SK-N-SH (cell line): ENCODE results near the gene USP16. TPM values are rescaled to one million over a fixed set of nuclear protein-coding genes. Genes with fewer than 3 reads are reported as not detected.
"Not testable (repeated sequence)": the region's sequence is repeated elsewhere in the genome, so short reads cannot be mapped to it uniquely, and the experiment has no call there.

Source experiments
- CTCF ChIA-PET: fragments of 300-600, 350-600 bp; formaldehyde crosslinking; extraction: SDS; loops from one replicate; lab custom pipeline; 2021; lab: Yijun Ruan, JAX
- POLR2A ChIA-PET: fragments of 350-600 bp; sonication (Branson Sonifier 250); formaldehyde crosslinking; extraction: SDS; loops from one replicate; lab custom pipeline; 2020; ENCODE audit warnings: antibody characterized with exemption, inconsistent platforms; lab: Yijun Ruan, JAX
- DNase-seq: peaks from one replicate; pipeline ENCODE4 v3.0.0; 2012
- H2AFZ ChIP-seq: fragments of 200-600 bp; sonication (generic); 2 replicates; pipeline ENCODE4 v1.8.1; 2016; ENCODE audit warnings: antibody characterized with exemption, mild to moderate bottlenecking, low read depth
- H3F3A ChIP-seq: fragments of 200-600 bp; sonication (generic); replicated peaks from 2 replicates; pipeline ENCODE3; 2016; ENCODE audit warnings: antibody characterized with exemption, mild to moderate bottlenecking; ENCODE audit not compliant: insufficient read depth
- H3K27ac ChIP-seq, 2 experiments: fragments of 200-500 bp in 1 of 2; fragments of 200-600 bp in 1 of 2; sonication (Bioruptor generic) in 1 of 2; sonication (generic), shearing (Covaris generic) in 1 of 2; 2 replicates each; pipeline versions ENCODE4 v1.5.1 to v1.6.1; 2014 to 2016; ENCODE audit warnings: low read depth in 2 of 2, inconsistent platforms in 1 of 2, low read length in 1 of 2, mild to moderate bottlenecking in 1 of 2, mixed read lengths in 1 of 2
- H3K27me3 ChIP-seq: fragments of 200-600 bp; sonication (generic), shearing (Covaris generic); 2 replicates; pipeline ENCODE4 v1.6.1; 2016; ENCODE audit warnings: mixed run types; ENCODE audit not compliant: insufficient read depth
- H3K36me3 ChIP-seq, 2 experiments: fragments of 200-500 bp in 1 of 2; fragments of 200-600 bp in 1 of 2; sonication (Bioruptor generic) in 1 of 2; sonication (generic) in 1 of 2; replicated peaks in 1 of 2; 2 replicates each; pipeline versions ENCODE3 to v1.5.1; 2014 to 2016; ENCODE audit warnings: low read length in 1 of 2, mild to moderate bottlenecking in 1 of 2; ENCODE audit not compliant: insufficient read depth in 2 of 2, control insufficient read depth in 1 of 2
- H3K4me1 ChIP-seq, 2 experiments: fragments of 200-500 bp in 1 of 2; fragments of 200-600 bp in 1 of 2; sonication (Bioruptor generic) in 1 of 2; sonication (generic), shearing (Covaris generic) in 1 of 2; 2 replicates each; pipeline versions ENCODE4 v1.5.1 to v1.6.1; 2014 to 2016; ENCODE audit warnings: low read depth in 1 of 2, low read length in 1 of 2, mixed run types in 1 of 2; ENCODE audit not compliant: insufficient read depth in 2 of 2, control insufficient read depth in 1 of 2
- H3K4me2 ChIP-seq: fragments of 200-600 bp; sonication (generic), shearing (Covaris generic); 2 replicates; pipeline ENCODE4 v1.6.1; 2017; ENCODE audit warnings: mixed run types
- H3K4me3 ChIP-seq, 2 experiments: fragments of 200-500 bp in 1 of 2; fragments of 200-600 bp in 1 of 2; sonication (Bioruptor generic) in 1 of 2; sonication (generic), shearing (Covaris generic) in 1 of 2; 2 replicates each; pipeline versions ENCODE4 v1.5.1 to v1.8.1; 2014 to 2016; ENCODE audit warnings: low read depth in 2 of 2, inconsistent platforms in 1 of 2, low read length in 1 of 2, mild to moderate bottlenecking in 1 of 2, mixed read lengths in 1 of 2, moderate library complexity in 1 of 2
- H3K79me2 ChIP-seq: fragments of 200-600 bp; sonication (generic); 2 replicates; pipeline ENCODE4 v1.8.1; 2017; ENCODE audit warnings: mild to moderate bottlenecking; ENCODE audit not compliant: insufficient read depth
- H3K9ac ChIP-seq: fragments of 200-600 bp; sonication (generic); 2 replicates; pipeline ENCODE4 v1.6.1; 2017; ENCODE audit warnings: mixed run types
- H3K9me2 ChIP-seq: fragments of 200-600 bp; sonication (generic); 2 replicates; pipeline ENCODE4 v1.6.1; 2017; ENCODE audit warnings: mixed run types
- H3K9me3 ChIP-seq: fragments of 200-600 bp; sonication (generic); 2 replicates; pipeline ENCODE4 v1.6.1; 2017; ENCODE audit warnings: mixed run types, mild to moderate bottlenecking, moderate library complexity
- H4K20me1 ChIP-seq: fragments of 200-600 bp; sonication (generic); 2 replicates; pipeline ENCODE4 v1.6.1; 2017; ENCODE audit warnings: mild to moderate bottlenecking, mixed run types; ENCODE audit not compliant: insufficient read depth
- EP300 ChIP-seq, 2 experiments: IDR thresholded peaks; 2 replicates each; pipeline versions ENCODE4 v1.4.0 to v1.6.1; 2012; ENCODE audit warnings: borderline replicate concordance in 1 of 2, low read depth in 1 of 2, low read length in 1 of 2
- FOSL2 ChIP-seq: IDR thresholded peaks from 2 replicates; pipeline ENCODE4 v1.4.0; 2012; ENCODE audit warnings: low read depth, mild to moderate bottlenecking, moderate library complexity, borderline replicate concordance
- JUND ChIP-seq: IDR thresholded peaks from 2 replicates; pipeline ENCODE4 v1.4.0; 2012
- TCF12 ChIP-seq: IDR thresholded peaks from 2 replicates; pipeline ENCODE4 v1.4.0; 2012
- TEAD4 ChIP-seq: IDR thresholded peaks from 2 replicates; pipeline ENCODE4 v1.4.0; 2012; ENCODE audit warnings: mild to moderate bottlenecking, borderline replicate concordance; ENCODE audit not compliant: insufficient read depth
- WGBS: methylation state at CpG from one replicate; pipeline ENCODE4 v1.1.6; 2017; ENCODE audit warnings: low lambda C conversion rate; 5-methylcytosine and 5-hydroxymethylcytosine counted together
- polyA plus RNA-seq, 3 experiments: library from polyadenylated mRNA; depleted of rRNA; stranded (reverse); fragments of >200 nt; gene quantifications; 2 replicates each; pipeline ENCODE4 v1.2.3, GENCODE V29; 2012
- TF ChIP-seq, protein P1 (sequence below): IDR thresholded peaks from 2 replicates; pipeline ENCODE4; 2012
- TF ChIP-seq, protein P2 (sequence below): IDR thresholded peaks from 2 replicates; pipeline ENCODE4 v1.6.1; 2012; ENCODE audit warnings: mild to moderate bottlenecking, low read depth, low read length, moderate library complexity

USP16 gene
- polyA plus RNA-seq, 1 of the 3 experiments (the other 2 are of a cell fraction): 9.2 TPM

DNA sequence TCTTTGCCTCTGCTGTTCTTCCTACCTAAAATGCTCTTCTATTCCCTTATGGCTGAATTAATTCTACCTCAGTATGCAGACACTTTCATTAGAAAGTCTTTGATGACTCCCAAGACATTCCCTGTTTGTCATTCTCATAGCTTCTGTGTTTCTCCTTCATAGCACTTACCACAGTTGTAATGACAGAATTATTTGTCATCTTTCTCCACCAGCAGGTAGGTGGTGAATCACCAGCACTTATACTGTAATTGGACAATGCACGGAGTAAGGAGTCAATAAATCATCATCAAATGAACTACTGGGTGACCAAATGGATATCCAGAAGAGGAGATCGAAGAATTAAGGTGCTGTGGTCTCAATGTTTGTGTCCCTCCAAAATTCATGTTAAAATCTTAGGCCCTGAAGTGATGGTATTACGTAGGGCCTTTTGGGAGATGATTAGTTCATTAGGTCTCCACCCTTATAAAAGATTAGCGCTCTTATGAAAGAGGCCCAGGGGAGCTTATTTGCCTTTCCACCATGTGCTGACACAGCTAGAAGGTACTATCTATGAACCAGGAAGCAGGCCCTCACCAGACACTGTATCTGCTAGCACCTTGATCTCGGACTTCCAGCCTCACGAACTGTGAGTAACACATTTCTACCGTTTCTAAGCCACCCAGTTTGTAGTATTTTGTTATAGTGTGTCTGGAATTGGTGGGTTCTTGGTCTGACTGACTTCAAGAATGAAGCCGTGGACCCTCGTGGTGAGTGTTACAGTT lies 51.4 kb downstream of the USP16 start:
- H3K27ac ChIP-seq: no peak overlapping the region
- no peak overlapping the region for H3K9ac ChIP-seq
- peaks cover 26% of the 10 kb centered on the region for H3K79me2 ChIP-seq
- peaks cover 12 to 14% of the 10 kb centered on the region in 2 experiments; a peak in 3 of 4 replicates for H3K4me1 ChIP-seq
- ChIA-PET POLR2A (no interaction called here), CTCF (no interaction called here)
- TF ChIP-seq FOSL2: peak; percentile 36; the same call in 1 of the 2 replicates
- TF ChIP-seq EP300 (IDR thresholded peaks at IDR 0.05; ENCODE audit: borderline replicate concordance in 1 of 2, low read depth in 1 of 2, low read length in 1 of 2): no peak
- TF ChIP-seq TCF12: no peak
- TF ChIP-seq, protein P1, sequence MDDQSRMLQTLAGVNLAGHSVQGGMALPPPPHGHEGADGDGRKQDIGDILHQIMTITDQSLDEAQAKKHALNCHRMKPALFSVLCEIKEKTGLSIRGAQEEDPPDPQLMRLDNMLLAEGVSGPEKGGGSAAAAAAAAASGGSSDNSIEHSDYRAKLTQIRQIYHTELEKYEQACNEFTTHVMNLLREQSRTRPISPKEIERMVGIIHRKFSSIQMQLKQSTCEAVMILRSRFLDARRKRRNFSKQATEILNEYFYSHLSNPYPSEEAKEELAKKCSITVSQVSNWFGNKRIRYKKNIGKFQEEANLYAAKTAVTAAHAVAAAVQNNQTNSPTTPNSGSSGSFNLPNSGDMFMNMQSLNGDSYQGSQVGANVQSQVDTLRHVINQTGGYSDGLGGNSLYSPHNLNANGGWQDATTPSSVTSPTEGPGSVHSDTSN: peak; percentile 50
- TF ChIP-seq TEAD4: no peak
- TF ChIP-seq, protein P2, sequence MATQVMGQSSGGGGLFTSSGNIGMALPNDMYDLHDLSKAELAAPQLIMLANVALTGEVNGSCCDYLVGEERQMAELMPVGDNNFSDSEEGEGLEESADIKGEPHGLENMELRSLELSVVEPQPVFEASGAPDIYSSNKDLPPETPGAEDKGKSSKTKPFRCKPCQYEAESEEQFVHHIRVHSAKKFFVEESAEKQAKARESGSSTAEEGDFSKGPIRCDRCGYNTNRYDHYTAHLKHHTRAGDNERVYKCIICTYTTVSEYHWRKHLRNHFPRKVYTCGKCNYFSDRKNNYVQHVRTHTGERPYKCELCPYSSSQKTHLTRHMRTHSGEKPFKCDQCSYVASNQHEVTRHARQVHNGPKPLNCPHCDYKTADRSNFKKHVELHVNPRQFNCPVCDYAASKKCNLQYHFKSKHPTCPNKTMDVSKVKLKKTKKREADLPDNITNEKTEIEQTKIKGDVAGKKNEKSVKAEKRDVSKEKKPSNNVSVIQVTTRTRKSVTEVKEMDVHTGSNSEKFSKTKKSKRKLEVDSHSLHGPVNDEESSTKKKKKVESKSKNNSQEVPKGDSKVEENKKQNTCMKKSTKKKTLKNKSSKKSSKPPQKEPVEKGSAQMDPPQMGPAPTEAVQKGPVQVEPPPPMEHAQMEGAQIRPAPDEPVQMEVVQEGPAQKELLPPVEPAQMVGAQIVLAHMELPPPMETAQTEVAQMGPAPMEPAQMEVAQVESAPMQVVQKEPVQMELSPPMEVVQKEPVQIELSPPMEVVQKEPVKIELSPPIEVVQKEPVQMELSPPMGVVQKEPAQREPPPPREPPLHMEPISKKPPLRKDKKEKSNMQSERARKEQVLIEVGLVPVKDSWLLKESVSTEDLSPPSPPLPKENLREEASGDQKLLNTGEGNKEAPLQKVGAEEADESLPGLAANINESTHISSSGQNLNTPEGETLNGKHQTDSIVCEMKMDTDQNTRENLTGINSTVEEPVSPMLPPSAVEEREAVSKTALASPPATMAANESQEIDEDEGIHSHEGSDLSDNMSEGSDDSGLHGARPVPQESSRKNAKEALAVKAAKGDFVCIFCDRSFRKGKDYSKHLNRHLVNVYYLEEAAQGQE: no peak
- TF ChIP-seq JUND: no peak; the same call in 1 of the 2 replicates
- no peaks in the 10 kb centered on the region for H3K27me3 ChIP-seq
- H3K4me3 ChIP-seq: no peak overlapping the region
- H3K36me3 ChIP-seq: peaks cover under 1% of the 10 kb centered on the region in 2 experiments
- H3K9me3 ChIP-seq: no peaks in the 10 kb centered on the region
- no peak for DNase-seq
- no peaks in the 10 kb centered on the region for H3K9me2 ChIP-seq
- H4K20me1 ChIP-seq: peaks cover 19% of the 10 kb centered on the region
- H2AFZ ChIP-seq: peak overlapping the region; percentile 54; the same call in 1 of the 2 replicates
- H3K4me2 ChIP-seq: no peak overlapping the region
- WGBS: 82% methylated on average over 9 of the region's 9 CpGs
- H3F3A ChIP-seq: peaks cover 8% of the 10 kb centered on the region

DNA sequence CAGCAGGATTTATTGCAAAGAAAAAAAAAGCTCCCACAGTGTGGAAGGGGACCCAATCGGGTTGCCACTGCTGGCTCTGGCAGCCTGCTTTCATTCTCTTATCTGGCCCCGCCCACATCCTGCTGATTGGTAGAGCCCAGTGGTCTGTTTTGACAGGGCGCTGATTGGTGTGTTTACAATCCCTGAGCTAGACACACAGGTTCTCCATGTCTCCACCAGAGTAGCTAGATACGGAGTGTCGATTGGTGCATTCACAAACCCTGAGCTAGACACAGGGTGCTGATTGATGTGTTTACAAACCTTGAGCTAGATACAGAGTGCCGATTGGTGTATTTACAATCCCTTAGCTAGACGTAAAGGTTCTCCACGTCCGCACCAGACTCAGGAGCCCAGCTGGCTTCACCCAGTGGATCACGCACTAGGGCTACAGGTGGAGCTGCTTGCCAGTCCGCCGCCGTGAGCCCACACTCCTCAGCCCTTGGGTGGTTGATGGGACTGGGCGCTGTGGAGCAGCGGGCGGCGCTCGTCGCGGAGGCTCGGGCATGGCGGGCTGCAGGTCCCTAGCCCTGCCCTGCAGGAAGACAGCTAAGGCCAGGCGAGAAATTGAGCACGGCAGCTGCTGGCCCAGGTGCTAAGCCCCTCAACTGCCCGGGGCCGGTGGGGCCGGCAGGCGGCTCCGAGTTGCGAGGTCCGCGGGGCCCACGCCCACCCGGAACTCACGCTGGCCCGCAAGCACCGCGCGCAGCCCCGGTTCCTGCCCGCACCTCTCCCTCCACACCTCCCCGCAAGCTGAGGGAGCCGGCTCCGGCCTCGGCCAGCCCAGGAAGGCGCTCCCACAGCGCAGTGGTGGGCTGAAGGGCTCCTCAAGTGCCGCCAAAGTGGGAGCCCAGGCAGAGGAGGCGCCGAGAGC lies 52.5 kb downstream of the USP16 start:
- H2AFZ ChIP-seq, H3K36me3 ChIP-seq, H3K27me3 ChIP-seq, H3K9me3 ChIP-seq, H3K4me3 ChIP-seq, H3K27ac ChIP-seq, H4K20me1 ChIP-seq, H3K9ac ChIP-seq, H3K9me2 ChIP-seq, H3F3A ChIP-seq, DNase-seq, POLR2A ChIA-PET, H3K4me2 ChIP-seq, H3K4me1 ChIP-seq: not testable (repeated sequence)
- H3K79me2 ChIP-seq: peaks cover 15% of the 10 kb centered on the region
- CTCF ChIA-PET: interaction anchor here (0.8 kb wide), 1 partner anchor 10 kb away, joined by 3 read pairs; no protein-coding TSS in a partner anchor
- 92% methylated on average over 19 of the region's 50 CpGs for WGBS
